ENCODE results near the gene TPRG1. TPM values are rescaled to one million over a fixed set of nuclear protein-coding genes. Genes with fewer than 3 reads are reported as not detected.

Gene TPRG1
- total RNA-seq, 1 experiment from 2014 or later = 0.55 TPM

- Mint-ChIP-seq H3K27ac (no peak overlapping the region), H3K36me3 (no peaks in the 10 kb centered on the region), H3K27me3 (ENCODE audit: low read depth) (no peaks in the 10 kb centered on the region), H3K9me3 (no peaks in the 10 kb centered on the region), H3K4me3 (no peak overlapping the region), H3K4me1 (peaks cover 6% of the 10 kb centered on the region)
- DNase-seq (ENCODE audit: low spot score) (no peak), ATAC-seq (no peak)
- no peak for TF ChIP-seq ZNF138 (CRISPR knock-in tag; conservative IDR thresholded peaks at IDR 0.05)
- no peak for TF ChIP-seq JAZF1 (CRISPR knock-in tag; IDR thresholded peaks at IDR 0.05)
- no peak for TF ChIP-seq ZNF121 (CRISPR knock-in tag; IDR thresholded peaks at IDR 0.05)
- TF ChIP-seq SP1 (CRISPR knock-in tag; conservative IDR thresholded peaks at IDR 0.05) = no peak
- no peak for TF ChIP-seq ATF6 (CRISPR knock-in tag; IDR thresholded peaks at IDR 0.05)
- no peak for TF ChIP-seq ZNF425 (CRISPR knock-in tag; conservative IDR thresholded peaks at IDR 0.05)
- no peak for TF ChIP-seq HMGXB4 (CRISPR knock-in tag; IDR thresholded peaks at IDR 0.05)
- TF ChIP-seq CTCF (IDR thresholded peaks at IDR 0.05) = no peak
- no peak for TF ChIP-seq MAX (CRISPR knock-in tag; IDR thresholded peaks at IDR 0.05)
- no peak for TF ChIP-seq ZNF281 (CRISPR knock-in tag; IDR thresholded peaks at IDR 0.05)
- no peak for TF ChIP-seq STAT6 (CRISPR knock-in tag; conservative IDR thresholded peaks at IDR 0.05; ENCODE audit: low read depth)
- TF ChIP-seq ATF2 (CRISPR knock-in tag; IDR thresholded peaks at IDR 0.05; ENCODE audit: borderline replicate concordance, low read depth) = no peak
- no peak for TF ChIP-seq NFATC4 (CRISPR knock-in tag; IDR thresholded peaks at IDR 0.05)
- CTCF ChIA-PET = no interaction called here
- POLR2A ChIA-PET = no interaction called here
Measured at GRCh38 chr3:189277711-189278110, 105.9 kb downstream of the TPRG1 start.
